Upper lobe of right lung (tissue), 1 donor: Measurements from ENCODE around the gene NEUROD2. TPM values are rescaled to one million over a fixed set of nuclear protein-coding genes. Genes with fewer than 3 reads are reported as not detected.

Experiments used
- ATAC-seq: fragments of 200-7000 bp; cut with Tn5 transposase; one replicate; pipeline ENCODE4 v1.9.1; 2020; ENCODE audit warnings: mild to moderate bottlenecking, moderate library complexity
- DNase-seq: peaks from one replicate; pipeline ENCODE4 v3.0.0-alpha.2; 2020
- H3K27ac ChIP-seq: fragments of 200-600 bp; one replicate; pipeline ENCODE4 v1.8.0; 2022
- H3K27me3 ChIP-seq: fragments of 200-600 bp; one replicate; pipeline ENCODE4 v1.8.0; 2022; ENCODE audit warnings: mild to moderate bottlenecking
- H3K36me3 ChIP-seq: fragments of 200-600 bp; one replicate; pipeline ENCODE4 v1.8.0; 2022
- H3K4me1 ChIP-seq: fragments of 200-600 bp; one replicate; pipeline ENCODE4 v1.8.0; 2022
- H3K4me3 ChIP-seq: fragments of 200-600 bp; one replicate; pipeline ENCODE4 v1.8.0; 2022; ENCODE audit warnings: mild to moderate bottlenecking
- H3K9me3 ChIP-seq: fragments of 200-600 bp; one replicate; pipeline ENCODE4 v1.8.0; 2022
- intact Hi-C: fragments of 100-400 bp; cut with DNase I; formaldehyde crosslinking; loops from one replicate; pipeline ENCODE4 v1.11.0; 2022
- total RNA-seq: library from RNA; stranded (reverse); fragmentation: NEBNext Ultra II Directional; extraction: Animal tissue kit (Norgen Biotek cat#: 25700); gene quantifications from one replicate; pipeline ENCODE4 v1.2.1, GENCODE V29; 2021
- TF ChIP-seq, protein P1 (sequence below): fragments of 200-600 bp; IDR thresholded peaks from one replicate; pipeline ENCODE4 v1.8.0; 2022; ENCODE audit warnings: antibody characterized with exemption
- donor health status: DM: no; HTN: yes; CAD: no; lungs with severe emphysema.

NEUROD2 gene
- total RNA-seq, 1 donor from 2014 or later, result not detected

DNA sequence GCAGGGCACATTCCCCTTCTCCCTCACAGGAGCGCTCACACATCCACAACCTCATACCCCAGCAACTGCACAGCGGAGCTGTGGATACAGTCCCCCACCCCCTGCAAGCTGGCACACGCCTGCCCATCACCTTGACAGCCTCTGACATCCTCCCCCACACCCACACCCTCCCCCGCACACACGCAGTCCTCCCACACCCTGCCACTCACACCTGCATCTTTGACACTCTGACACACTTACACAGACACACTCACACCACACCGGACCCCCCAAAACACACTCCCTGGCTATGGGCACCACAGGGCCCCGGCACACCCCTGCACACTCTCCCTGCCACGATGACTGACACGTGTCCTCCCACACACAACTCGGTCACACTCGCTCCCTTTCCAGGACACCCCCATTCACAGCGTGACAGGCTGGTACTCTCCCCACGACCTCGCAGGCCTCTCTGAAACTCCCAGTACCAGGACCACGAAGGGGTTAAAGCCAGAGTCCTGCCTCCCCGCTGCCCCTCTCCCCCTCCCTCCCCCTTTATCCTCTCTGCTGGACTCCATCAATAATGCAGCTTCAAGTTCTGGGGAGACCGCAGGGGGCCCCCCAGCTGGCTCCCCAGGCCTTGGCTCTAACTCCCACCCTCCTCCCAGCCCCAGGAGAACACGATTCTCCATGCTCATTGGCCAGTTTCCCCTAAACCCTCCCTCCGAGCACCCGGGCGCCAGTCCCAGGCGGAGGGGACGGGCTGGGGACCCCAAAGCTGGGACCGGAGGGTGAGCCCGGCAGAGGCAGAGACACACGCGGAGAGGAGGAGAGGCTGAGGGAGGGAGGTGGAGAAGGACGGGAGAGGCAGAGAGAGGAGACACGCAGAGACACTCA, 18.7 kb upstream of the NEUROD2 start, which contains the start of gene PPP1R1B:
Gene PPP1R1B (plus strand): TSS at position 782 of the 876 bp plus-strand sequence. CDS start 441 bp downstream, outside the sequence.
- Histone ChIP-seq H3K27ac (no peak within 1 kb of the TSS), H3K36me3 (no peaks in the 10 kb centered on the region), H3K4me3 (peak within 1 kb of the TSS; percentile 39), H3K4me1 (peaks cover 5% of the 10 kb centered on the region), H3K27me3 (peaks cover 33% of the 10 kb centered on the region), H3K9me3 (no peaks in the 10 kb centered on the region)
- TF ChIP-seq, protein P1, sequence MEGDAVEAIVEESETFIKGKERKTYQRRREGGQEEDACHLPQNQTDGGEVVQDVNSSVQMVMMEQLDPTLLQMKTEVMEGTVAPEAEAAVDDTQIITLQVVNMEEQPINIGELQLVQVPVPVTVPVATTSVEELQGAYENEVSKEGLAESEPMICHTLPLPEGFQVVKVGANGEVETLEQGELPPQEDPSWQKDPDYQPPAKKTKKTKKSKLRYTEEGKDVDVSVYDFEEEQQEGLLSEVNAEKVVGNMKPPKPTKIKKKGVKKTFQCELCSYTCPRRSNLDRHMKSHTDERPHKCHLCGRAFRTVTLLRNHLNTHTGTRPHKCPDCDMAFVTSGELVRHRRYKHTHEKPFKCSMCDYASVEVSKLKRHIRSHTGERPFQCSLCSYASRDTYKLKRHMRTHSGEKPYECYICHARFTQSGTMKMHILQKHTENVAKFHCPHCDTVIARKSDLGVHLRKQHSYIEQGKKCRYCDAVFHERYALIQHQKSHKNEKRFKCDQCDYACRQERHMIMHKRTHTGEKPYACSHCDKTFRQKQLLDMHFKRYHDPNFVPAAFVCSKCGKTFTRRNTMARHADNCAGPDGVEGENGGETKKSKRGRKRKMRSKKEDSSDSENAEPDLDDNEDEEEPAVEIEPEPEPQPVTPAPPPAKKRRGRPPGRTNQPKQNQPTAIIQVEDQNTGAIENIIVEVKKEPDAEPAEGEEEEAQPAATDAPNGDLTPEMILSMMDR, result no peak
- DNase-seq (no peak), ATAC-seq (no peak)
- intact Hi-C loops, result loop anchor here (10.0 kb wide), 1 partner anchor 128 kb away; no protein-coding TSS in a partner anchor

DNA sequence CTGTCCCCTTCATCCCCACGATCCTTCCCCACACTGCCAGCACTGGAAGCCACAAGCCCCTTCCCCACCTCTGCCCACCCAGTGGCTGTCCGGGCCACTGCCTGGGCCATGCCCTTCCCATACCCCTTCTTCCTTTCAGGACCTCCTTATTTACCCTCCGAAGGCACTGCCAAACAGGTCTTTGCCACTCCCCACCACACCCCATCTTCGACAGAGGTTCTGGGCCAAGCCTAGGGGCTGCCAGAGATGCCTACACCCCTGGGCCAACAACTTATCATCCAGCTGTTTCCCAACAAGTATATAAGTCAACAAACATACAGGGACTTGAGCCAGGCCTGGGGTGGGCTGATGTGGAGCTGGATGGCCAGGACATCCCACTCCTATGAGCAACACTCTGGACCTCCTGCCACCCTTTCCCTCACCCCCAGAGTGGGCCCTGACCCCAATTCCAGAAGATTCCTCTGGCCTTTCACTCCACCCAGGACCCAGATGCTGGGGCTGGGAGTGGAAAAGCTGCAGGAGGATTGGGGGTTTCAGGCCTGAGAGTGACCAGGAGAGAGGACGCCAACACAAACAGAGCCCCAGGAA, 17.6 kb upstream of the NEUROD2 start:
- intact Hi-C loops, result loop anchor here (10.0 kb wide), 1 partner anchor 130 kb away; no protein-coding TSS in a partner anchor
- Histone ChIP-seq H3K4me1 (peaks cover 5% of the 10 kb centered on the region), H3K27ac (no peak overlapping the region), H3K36me3 (no peaks in the 10 kb centered on the region), H3K4me3 (no peak overlapping the region), H3K9me3 (no peaks in the 10 kb centered on the region), H3K27me3 (peaks cover 33% of the 10 kb centered on the region)
- TF ChIP-seq, protein P1, result no peak
- ATAC-seq (no peak), DNase-seq (no peak)

DNA sequence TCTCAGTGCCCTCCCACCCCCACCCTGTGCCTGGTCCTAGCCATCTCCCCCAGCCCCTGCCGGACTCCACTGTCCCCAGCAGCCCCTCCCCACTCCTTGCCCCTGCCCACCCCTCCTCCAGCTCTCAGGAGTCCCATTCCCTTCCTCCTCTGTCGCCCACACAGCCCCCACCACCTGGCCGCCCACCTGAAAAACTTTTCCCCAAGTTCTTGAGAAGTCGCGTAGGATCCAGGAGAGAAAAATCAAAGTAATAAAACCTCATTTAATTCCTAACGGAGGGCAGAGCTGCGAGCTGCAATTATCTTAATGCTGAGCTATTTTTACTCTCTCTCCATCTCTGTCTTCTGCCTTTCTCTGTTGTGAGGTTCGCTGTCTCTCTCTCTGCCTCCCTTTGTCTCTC, 16.6 kb upstream of the NEUROD2 start:
- no peak overlapping the region for H3K4me3 ChIP-seq
- TF ChIP-seq, protein P1, result no peak
- DNase-seq (no peak), ATAC-seq (no peak)
- no peak overlapping the region for H3K27ac ChIP-seq
- peaks cover 27% of the 10 kb centered on the region for H3K27me3 ChIP-seq
- H3K9me3 ChIP-seq, result no peaks in the 10 kb centered on the region
- intact Hi-C loops, result loop anchor here (5.0 to 10.0 kb wide), 2 partner anchors 77 to 130 kb away; no protein-coding TSS in a partner anchor
- peaks cover 5% of the 10 kb centered on the region for H3K4me1 ChIP-seq
- no peaks in the 10 kb centered on the region for H3K36me3 ChIP-seq

DNA sequence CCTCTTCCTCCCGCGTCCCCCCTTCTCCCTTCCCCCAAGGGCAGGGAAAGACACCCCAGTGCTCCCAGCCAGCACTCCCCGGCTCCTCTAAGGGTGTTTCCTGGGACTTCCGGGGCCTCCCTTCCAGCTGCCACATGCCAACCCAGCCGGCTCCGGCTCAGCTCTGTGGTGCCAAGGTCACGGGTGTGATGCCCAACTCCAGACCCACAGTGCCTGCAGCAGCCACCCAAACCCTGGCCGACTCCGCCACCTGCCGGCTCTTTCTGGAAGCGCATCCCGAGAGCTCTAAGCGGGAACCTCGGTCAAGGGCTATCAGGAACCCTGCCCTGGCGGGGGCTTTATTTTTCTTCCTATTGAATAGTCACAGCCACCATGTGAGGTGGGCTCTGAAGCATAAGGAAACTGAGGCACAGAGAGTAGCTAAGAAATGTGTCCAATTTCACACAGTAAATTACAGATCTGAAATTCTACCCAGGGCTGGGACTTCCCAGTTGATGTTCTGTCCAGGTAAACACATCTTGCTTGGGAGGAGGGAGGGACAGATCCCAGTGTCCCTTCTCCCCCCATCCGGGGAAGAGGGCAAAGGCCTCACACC, 15.7 kb upstream of the NEUROD2 start:
- DNase-seq, result peak; percentile 95
- intact Hi-C loops, result loop anchor here (5.0 to 10.0 kb wide), 2 partner anchors 76 to 131 kb away; no protein-coding TSS in a partner anchor
- no peaks in the 10 kb centered on the region for H3K9me3 ChIP-seq
- H3K4me1 ChIP-seq, result peaks cover 8% of the 10 kb centered on the region
- H3K36me3 ChIP-seq, result no peaks in the 10 kb centered on the region
- H3K27ac ChIP-seq, result no peak overlapping the region
- peak; percentile 87 for ATAC-seq
- TF ChIP-seq, protein P1, result peak; percentile 95
- no peak overlapping the region for H3K4me3 ChIP-seq
- peaks cover 27% of the 10 kb centered on the region for H3K27me3 ChIP-seq

DNA sequence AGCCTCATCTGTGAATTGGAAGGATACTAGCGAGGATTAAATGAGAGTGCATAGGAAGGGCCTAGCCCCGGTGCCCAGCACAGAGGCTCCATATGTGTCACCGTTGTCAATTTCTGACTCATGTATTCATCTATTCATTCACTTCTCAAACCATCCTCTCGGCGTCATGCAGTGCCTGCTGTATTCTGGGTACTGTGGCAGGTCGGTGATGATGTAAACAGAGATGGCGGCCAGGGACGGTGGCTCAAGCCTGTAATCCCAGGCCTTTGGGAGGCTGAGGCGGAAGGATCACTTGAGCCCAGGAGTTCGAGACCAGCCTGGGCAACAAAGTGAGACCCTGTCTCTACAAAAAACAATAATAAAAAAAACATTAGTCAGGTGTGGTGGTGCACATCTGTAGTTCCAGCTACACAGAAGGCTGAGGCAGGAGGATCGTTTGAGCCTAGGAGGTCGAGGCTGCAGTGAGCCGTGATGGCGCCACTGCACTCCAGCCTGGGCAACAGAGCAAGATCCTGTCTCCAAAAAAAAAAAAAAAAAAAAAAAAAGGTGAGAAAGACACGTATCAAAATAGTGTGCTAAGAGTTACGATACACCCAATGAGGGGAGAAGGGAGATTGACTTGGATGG, 14.8 kb upstream of the NEUROD2 start:
- DNase-seq (no peak), ATAC-seq (no peak)
- peaks cover 23% of the 10 kb centered on the region for H3K27me3 ChIP-seq
- no peak overlapping the region for H3K27ac ChIP-seq
- H3K4me1 ChIP-seq, result peaks cover 9% of the 10 kb centered on the region
- intact Hi-C loops, result loop anchor here (5.0 to 10.0 kb wide), 2 partner anchors 75 to 132 kb away; no protein-coding TSS in a partner anchor
- H3K9me3 ChIP-seq, result no peaks in the 10 kb centered on the region
- H3K4me3 ChIP-seq, result no peak overlapping the region
- no peaks in the 10 kb centered on the region for H3K36me3 ChIP-seq
- TF ChIP-seq, protein P1, result no peak
